ENCODE measurements around the gene CA10.

The CA10 gene

DNA sequence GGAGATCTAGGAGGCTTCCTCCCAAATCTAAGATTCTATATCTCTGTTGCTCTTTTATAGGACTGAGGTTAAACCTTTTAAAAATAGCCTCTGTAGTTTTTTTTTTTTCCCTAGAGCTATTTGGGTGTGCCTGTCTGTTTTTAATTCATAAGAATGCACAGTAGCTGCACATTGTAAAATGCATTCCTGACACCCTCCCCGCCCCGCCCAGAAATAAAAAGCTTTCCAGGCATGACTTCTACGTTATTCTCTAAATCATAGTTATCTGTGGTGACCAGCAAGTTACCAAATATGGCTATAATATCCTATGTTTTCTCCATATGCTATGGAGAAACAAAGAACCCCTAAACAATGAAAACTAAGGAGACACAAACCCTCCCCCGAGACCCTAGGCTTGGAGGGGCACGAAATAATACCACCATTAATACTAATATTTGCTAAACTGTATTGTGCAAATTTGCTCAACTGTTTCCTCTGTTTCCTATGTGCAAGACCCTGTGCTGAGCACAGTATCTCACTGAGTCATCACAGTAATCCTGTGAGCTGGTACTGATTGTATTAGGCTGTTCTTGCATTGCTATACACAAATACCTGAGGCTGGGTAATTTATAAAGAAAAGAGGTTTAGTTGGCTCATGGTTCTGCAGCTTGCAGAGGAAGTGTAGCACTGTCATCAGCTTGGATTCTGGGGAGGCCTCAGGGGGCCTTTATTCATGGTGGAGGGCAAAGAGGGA, 388.3 kb downstream of the CA10 start:
- ATAC-seq (ENCODE audit: insufficient read depth, low read depth) (no peak), DNase-seq (no peak)
- no peak overlapping the region for H2AFZ ChIP-seq (ENCODE audit: low read depth, low read length)
- H3K9me3 ChIP-seq (ENCODE audit: insufficient read depth, low read length, severe bottlenecking): no peaks in the 10 kb centered on the region
- no peak for TF ChIP-seq EZH2 (IDR thresholded peaks at IDR 0.05; ENCODE audit: borderline replicate concordance, low read depth, low read length, severe bottlenecking)
- TF ChIP-seq, protein P1, sequence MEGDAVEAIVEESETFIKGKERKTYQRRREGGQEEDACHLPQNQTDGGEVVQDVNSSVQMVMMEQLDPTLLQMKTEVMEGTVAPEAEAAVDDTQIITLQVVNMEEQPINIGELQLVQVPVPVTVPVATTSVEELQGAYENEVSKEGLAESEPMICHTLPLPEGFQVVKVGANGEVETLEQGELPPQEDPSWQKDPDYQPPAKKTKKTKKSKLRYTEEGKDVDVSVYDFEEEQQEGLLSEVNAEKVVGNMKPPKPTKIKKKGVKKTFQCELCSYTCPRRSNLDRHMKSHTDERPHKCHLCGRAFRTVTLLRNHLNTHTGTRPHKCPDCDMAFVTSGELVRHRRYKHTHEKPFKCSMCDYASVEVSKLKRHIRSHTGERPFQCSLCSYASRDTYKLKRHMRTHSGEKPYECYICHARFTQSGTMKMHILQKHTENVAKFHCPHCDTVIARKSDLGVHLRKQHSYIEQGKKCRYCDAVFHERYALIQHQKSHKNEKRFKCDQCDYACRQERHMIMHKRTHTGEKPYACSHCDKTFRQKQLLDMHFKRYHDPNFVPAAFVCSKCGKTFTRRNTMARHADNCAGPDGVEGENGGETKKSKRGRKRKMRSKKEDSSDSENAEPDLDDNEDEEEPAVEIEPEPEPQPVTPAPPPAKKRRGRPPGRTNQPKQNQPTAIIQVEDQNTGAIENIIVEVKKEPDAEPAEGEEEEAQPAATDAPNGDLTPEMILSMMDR (IDR thresholded peaks at IDR 0.05; ENCODE audit: borderline replicate concordance, extremely low read depth, low read length, poor library complexity, severe bottlenecking): no peak
- no peak overlapping the region for H3K4me2 ChIP-seq (ENCODE audit: insufficient read depth, low read length)
- no peaks in the 10 kb centered on the region for H3K36me3 ChIP-seq (ENCODE audit: insufficient read depth, low read length)
- H4K20me1 ChIP-seq (ENCODE audit: insufficient read depth, low read length): no peaks in the 10 kb centered on the region
- no peak overlapping the region for H3K27ac ChIP-seq (ENCODE audit: low read length)
- H3K4me1 ChIP-seq (ENCODE audit: insufficient read depth, low read length): no peaks in the 10 kb centered on the region
- H3K9ac ChIP-seq (ENCODE audit: low read depth, low read length): no peak overlapping the region
- H3K79me2 ChIP-seq (ENCODE audit: insufficient read depth, low read length): no peaks in the 10 kb centered on the region
- no peaks in the 10 kb centered on the region for H3K27me3 ChIP-seq (ENCODE audit: insufficient read depth, low read length, poor library complexity)
- no peak overlapping the region for H3K4me3 ChIP-seq (ENCODE audit: low read depth in 1 of 2, low read length in 2 of 2)

DNA sequence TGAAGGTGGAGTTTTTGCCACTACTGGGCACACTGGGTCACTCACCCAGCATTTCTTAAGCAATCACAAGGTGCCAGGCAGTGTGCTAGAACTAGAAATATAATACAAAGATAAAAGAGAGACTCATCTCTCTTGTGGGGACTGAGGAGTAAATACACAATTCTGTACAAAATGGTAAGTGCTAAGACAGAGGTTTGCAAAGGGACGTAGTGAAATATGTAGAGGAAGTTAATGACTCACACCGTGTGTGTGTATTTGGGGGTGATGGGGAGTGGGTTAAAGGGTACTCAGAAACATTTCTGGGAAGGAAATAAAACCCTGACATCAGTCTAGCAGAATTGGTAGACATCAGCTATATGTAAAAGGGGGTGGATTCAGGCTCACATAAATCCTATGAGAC, 389.3 kb downstream of the CA10 start:
- no peak overlapping the region for H3K4me2 ChIP-seq (ENCODE audit: insufficient read depth, low read length)
- ATAC-seq (ENCODE audit: insufficient read depth, low read depth): no peak
- no peak overlapping the region for H3K4me3 ChIP-seq (ENCODE audit: low read depth in 1 of 2, low read length in 2 of 2)

DNA sequence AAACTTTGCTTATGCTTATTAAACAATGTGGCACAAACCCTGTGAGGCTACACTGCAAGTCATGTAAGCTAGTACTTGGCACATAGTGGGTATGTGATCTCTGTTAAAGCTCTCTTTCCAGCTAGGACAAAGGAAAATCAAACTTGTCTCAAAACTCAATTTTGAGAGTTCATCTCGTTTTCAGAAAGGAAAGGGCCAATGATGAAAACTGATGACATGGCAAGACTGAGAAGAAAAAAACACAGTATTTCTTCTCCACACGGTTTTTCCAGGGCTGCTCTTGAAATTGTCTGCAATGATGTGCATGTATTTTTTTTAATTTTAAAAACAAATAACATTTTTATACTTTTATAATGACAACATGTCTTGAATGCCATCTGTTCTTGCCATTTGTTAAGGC, 389.8 kb downstream of the CA10 start:
- H3K4me2 ChIP-seq (ENCODE audit: insufficient read depth, low read length): no peak overlapping the region

More for the DNA sequence above, 389.3 kb downstream of the CA10 start:
- Histone ChIP-seq H3K27me3 (ENCODE audit: insufficient read depth, low read length, poor library complexity) (no peaks in the 10 kb centered on the region), H3K4me1 (ENCODE audit: insufficient read depth, low read length) (no peaks in the 10 kb centered on the region), H3K36me3 (ENCODE audit: insufficient read depth, low read length) (no peaks in the 10 kb centered on the region), H3K9ac (ENCODE audit: low read depth, low read length) (no peak overlapping the region), H2AFZ (ENCODE audit: low read depth, low read length) (no peak overlapping the region), H3K27ac (ENCODE audit: low read length) (no peak overlapping the region), H3K9me3 (ENCODE audit: insufficient read depth, low read length, severe bottlenecking) (no peaks in the 10 kb centered on the region), H4K20me1 (ENCODE audit: insufficient read depth, low read length) (no peaks in the 10 kb centered on the region), H3K79me2 (ENCODE audit: insufficient read depth, low read length) (no peaks in the 10 kb centered on the region)
- TF ChIP-seq, protein P1 (IDR thresholded peaks at IDR 0.05; ENCODE audit: borderline replicate concordance, extremely low read depth, low read length, poor library complexity, severe bottlenecking): no peak
- no peak for TF ChIP-seq EZH2 (IDR thresholded peaks at IDR 0.05; ENCODE audit: borderline replicate concordance, low read depth, low read length, severe bottlenecking)
- no peak for DNase-seq

More for the DNA sequence above, 389.8 kb downstream of the CA10 start:
- no peaks in the 10 kb centered on the region for H3K36me3 ChIP-seq (ENCODE audit: insufficient read depth, low read length)
- no peaks in the 10 kb centered on the region for H3K79me2 ChIP-seq (ENCODE audit: insufficient read depth, low read length)
- H2AFZ ChIP-seq (ENCODE audit: low read depth, low read length): no peak overlapping the region
- H3K4me3 ChIP-seq (ENCODE audit: low read depth in 1 of 2, low read length in 2 of 2): no peak overlapping the region
- H3K9me3 ChIP-seq (ENCODE audit: insufficient read depth, low read length, severe bottlenecking): no peaks in the 10 kb centered on the region
- no peaks in the 10 kb centered on the region for H4K20me1 ChIP-seq (ENCODE audit: insufficient read depth, low read length)
- H3K4me1 ChIP-seq (ENCODE audit: insufficient read depth, low read length): no peaks in the 10 kb centered on the region
- no peaks in the 10 kb centered on the region for H3K27me3 ChIP-seq (ENCODE audit: insufficient read depth, low read length, poor library complexity)
- H3K27ac ChIP-seq (ENCODE audit: low read length): no peak overlapping the region
- H3K9ac ChIP-seq (ENCODE audit: low read depth, low read length): no peak overlapping the region
- TF ChIP-seq EZH2 (IDR thresholded peaks at IDR 0.05; ENCODE audit: borderline replicate concordance, low read depth, low read length, severe bottlenecking): no peak
- TF ChIP-seq, protein P1 (IDR thresholded peaks at IDR 0.05; ENCODE audit: borderline replicate concordance, extremely low read depth, low read length, poor library complexity, severe bottlenecking): no peak
- ATAC-seq (ENCODE audit: insufficient read depth, low read depth) (no peak), DNase-seq (no peak)

Data from DND-41 (cell line).